Lung (tissue), 12 donors: ENCODE results near the gene AMZ1. TPM values are rescaled to one million over a fixed set of nuclear protein-coding genes. Genes with fewer than 3 reads are reported as not detected.

Experiments
- ATAC-seq: fragments of 200-7000 bp; cut with Tn5 transposase; one replicate; pipeline ENCODE4 v1.9.1; 2020; ENCODE audit warnings: moderate number of reproducible peaks; ENCODE audit not compliant: insufficient read depth, low FRiP score
- DNase-seq, 3 donors: peaks; one replicate each; pipeline ENCODE4 v3.0.0-alpha.2; 2013 to 2017
- H3K27ac ChIP-seq, 2 donors: one replicate each; pipeline ENCODE4 v1.5.1; 2013; ENCODE audit warnings: mild to moderate bottlenecking in 2 of 2, moderate library complexity in 2 of 2, control low read depth in 1 of 2, inconsistent platforms in 1 of 2, low read depth in 1 of 2, low read length in 1 of 2
- H3K27me3 ChIP-seq, 3 donors: one replicate each; pipeline ENCODE4 v1.5.1; 2013; ENCODE audit warnings: low read length in 2 of 3; ENCODE audit not compliant: control insufficient read depth in 3 of 3, insufficient read depth in 3 of 3
- H3K36me3 ChIP-seq, 4 donors: one replicate each; pipeline ENCODE4 v1.5.1; 2013; ENCODE audit warnings: low read length in 4 of 4, mild to moderate bottlenecking in 1 of 4, moderate library complexity in 1 of 4; ENCODE audit not compliant: control insufficient read depth in 4 of 4, insufficient read depth in 4 of 4
- H3K4me1 ChIP-seq, 5 donors: one replicate each; pipeline ENCODE4 v1.5.1; 2013; ENCODE audit warnings: low read length in 5 of 5, mild to moderate bottlenecking in 2 of 5, moderate library complexity in 1 of 5; ENCODE audit not compliant: control insufficient read depth in 5 of 5, insufficient read depth in 5 of 5
- H3K4me3 ChIP-seq: one replicate; pipeline ENCODE4 v1.5.1; 2013; ENCODE audit warnings: mild to moderate bottlenecking, control low read depth, moderate library complexity
- H3K9ac ChIP-seq, 2 donors: one replicate each; pipeline ENCODE4 v1.5.1; 2013; ENCODE audit warnings: low read length in 2 of 2, control low read depth in 1 of 2; ENCODE audit not compliant: insufficient read depth in 1 of 2
- H3K9me3 ChIP-seq, 4 donors: one replicate each; pipeline ENCODE4 v1.5.1; 2013; ENCODE audit warnings: low read length in 3 of 4, mild to moderate bottlenecking in 1 of 4, moderate library complexity in 1 of 4; ENCODE audit not compliant: control insufficient read depth in 4 of 4, insufficient read depth in 3 of 4
- CTCF ChIP-seq: IDR thresholded peaks from 2 replicates; pipeline ENCODE4 v1.5.1; 2012; ENCODE audit warnings: mild to moderate bottlenecking; ENCODE audit errors: control extremely low read depth, extremely low read depth
- WGBS, 2 donors: extraction: QIAGEN DNeasy Blood & Tissue Kit; methylation state at CpG; one replicate each; pipeline ENCODE4 v1.1.7; 2013; 5-methylcytosine and 5-hydroxymethylcytosine counted together
- polyA plus RNA-seq, 2 donors: library from polyadenylated mRNA; stranded (reverse); fragments of 200-250 nt; gene quantifications; one replicate each; pipeline ENCODE4 v1.2.1, GENCODE V29; 2013
- total RNA-seq, 2 donors: library from RNA; depleted of rRNA in 1 of 2; stranded (reverse); fragments of >200 nt in 1 of 2; gene quantifications; one replicate each; pipeline ENCODE4 v1.2.1, GENCODE V29; 2014 to 2021
- donor health status: control.
- donor health status: control.
- donor health status: Bipolar disorder and iron deficiency.
- donor health status: healthy.
- donor health status: DM: yes; HTN: yes; CAD: no.

AMZ1 gene
- total and polyA plus RNA-seq, 4 donors, result 0.13 to 8.3 (median 0.52) TPM

GRCh38 chr7:2651847-2652735, 35.9 kb upstream of the AMZ1 start:
- Histone ChIP-seq H3K36me3 (peaks cover 0 to 45% (median 34%) of the 10 kb centered on the region in 4 donors), H3K9me3 (no peaks in the 10 kb centered on the region), H3K4me1 (no peaks in the 10 kb centered on the region), H3K9ac (no peak overlapping the region), H3K27me3 (no peaks in the 10 kb centered on the region), H3K4me3 (no peak overlapping the region), H3K27ac (no peak overlapping the region)
- WGBS, 2 donors, result 93 to 94% methylated on average over 28 of the region's 28 CpGs
- no peak for DNase-seq
- ATAC-seq, result no peak
- TF ChIP-seq CTCF, result no peak

DNA sequence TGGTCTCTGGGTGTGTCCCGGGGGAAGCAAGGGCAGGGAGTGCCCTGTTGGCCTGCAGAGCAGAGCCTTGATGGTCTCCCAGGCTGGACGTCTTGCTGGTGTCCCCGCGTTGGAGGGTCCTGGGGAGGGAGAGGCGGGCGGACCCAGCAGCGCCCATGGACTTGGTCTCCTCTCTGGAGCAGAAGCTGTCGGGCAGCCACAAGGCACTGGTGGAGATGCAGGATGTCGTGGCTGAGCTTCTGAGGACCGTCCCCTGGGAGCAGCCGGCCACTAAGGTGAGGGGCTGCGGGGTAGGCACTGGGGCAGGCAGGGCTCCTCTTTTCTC, 35.3 kb upstream of the AMZ1 start:
- WGBS, 2 donors, result 94 to 95% methylated on average over 12 of the region's 12 CpGs

GRCh38 chr7:2654059-2654458, 33.9 kb upstream of the AMZ1 start:
- 64 to 75% methylated on average over 5 of the region's 5 CpGs for WGBS, 2 donors
- Histone ChIP-seq H3K9me3 (no peaks in the 10 kb centered on the region), H3K4me3 (no peak overlapping the region), H3K27ac (no peak overlapping the region), H3K36me3 (peaks cover 0 to 44% (median 30%) of the 10 kb centered on the region in 4 donors), H3K4me1 (no peaks in the 10 kb centered on the region), H3K27me3 (no peaks in the 10 kb centered on the region), H3K9ac (no peak overlapping the region)
- no peak for DNase-seq
- TF ChIP-seq CTCF, result no peak
- no peak for ATAC-seq

More for the DNA sequence above, 35.3 kb upstream of the AMZ1 start:
- H3K4me1 ChIP-seq, result no peaks in the 10 kb centered on the region
- no peak overlapping the region for H3K9ac ChIP-seq
- no peak for TF ChIP-seq CTCF
- no peak overlapping the region for H3K27ac ChIP-seq
- H3K9me3 ChIP-seq, result no peaks in the 10 kb centered on the region
- H3K4me3 ChIP-seq, result no peak overlapping the region
- no peaks in the 10 kb centered on the region for H3K27me3 ChIP-seq
- H3K36me3 ChIP-seq, result peaks cover 0 to 41% (median 35%) of the 10 kb centered on the region in 4 donors
- no peak for ATAC-seq
- no peak for DNase-seq
